Activated CD8-positive, alpha-beta T cell treated with anti-CD3 and anti-CD28 coated beads for 36 hours (primary cell): ENCODE measurements around the gene RALBP1. TPM values are rescaled to one million over a fixed set of nuclear protein-coding genes. Genes with fewer than 3 reads are reported as not detected.
"Not testable (repeated sequence)": the region's sequence is repeated elsewhere in the genome, so short reads cannot be mapped to it uniquely, and the experiment has no call there.

Experiments used
- ATAC-seq: fragments of 200-7000 bp; cut with Tn5 transposase; one replicate; pipeline ENCODE4 v1.10.0; 2021; ENCODE audit warnings: mild to moderate bottlenecking, moderate library complexity
- CTCF ChIA-PET: fragments of 350-600 bp; sonication (Branson Sonifier 250); formaldehyde crosslinking; loops from one replicate; lab custom pipeline; 2021; ENCODE audit warnings: antibody characterized with exemption; lab: Charles Lee
- POLR2A ChIA-PET: fragments of 350-600 bp; sonication (Branson Sonifier 250); formaldehyde crosslinking; loops from one replicate; lab custom pipeline; 2021; ENCODE audit warnings: antibody characterized with exemption; lab: Charles Lee
- DNase-seq: peaks from one replicate; pipeline ENCODE4 v3.0.0-alpha.2; 2020
- H3K27ac Mint-ChIP-seq: one replicate; pipeline ENCODE4 v1.8.0; 2021; ENCODE audit warnings: mild to moderate bottlenecking, mixed read lengths
- H3K27me3 Mint-ChIP-seq: one replicate; pipeline ENCODE4 v1.8.0; 2021; ENCODE audit warnings: mixed read lengths
- H3K36me3 Mint-ChIP-seq: one replicate; pipeline ENCODE4 v1.8.0; 2021; ENCODE audit warnings: low read depth, mixed read lengths
- H3K4me1 Mint-ChIP-seq: one replicate; pipeline ENCODE4 v1.8.0; 2021; ENCODE audit warnings: low read depth, mixed read lengths
- H3K4me3 Mint-ChIP-seq: one replicate; pipeline ENCODE4 v1.8.0; 2021; ENCODE audit warnings: mild to moderate bottlenecking, moderate library complexity, mixed read lengths
- H3K9me3 Mint-ChIP-seq: one replicate; pipeline ENCODE4 v1.8.0; 2021; ENCODE audit warnings: mixed read lengths
- CTCF ChIP-seq: fragments of 200-600 bp; IDR thresholded peaks from one replicate; pipeline ENCODE4 v1.8.0; 2022; ENCODE audit warnings: antibody characterized with exemption, mild to moderate bottlenecking
- intact Hi-C: fragments of 100-400 bp; cut with micrococcal nuclease; formaldehyde crosslinking; loops from one replicate; pipeline ENCODE4 v1.10.0; 2022
- total RNA-seq, 2 experiments: library from RNA; stranded (reverse); gene quantifications; one replicate each; pipeline ENCODE4 v1.2.3, GENCODE V29; 2021

RALBP1 gene
- total RNA-seq, 2 experiments from 2014 or later: 47.8 to 50.2 TPM

GRCh38 chr18:9429662-9429993 is 45.7 kb upstream of the RALBP1 start:
- ChIA-PET POLR2A (no interaction called here), CTCF (no interaction called here)
- no peak for TF ChIP-seq CTCF
- intact Hi-C loops: no loop called here
- no peak for DNase-seq
- H3K4me3 Mint-ChIP-seq: no peak overlapping the region
- no peak overlapping the region for H3K27ac Mint-ChIP-seq
- peaks cover 3% of the 10 kb centered on the region for H3K27me3 Mint-ChIP-seq
- H3K4me1 Mint-ChIP-seq: peaks cover 6% of the 10 kb centered on the region
- no peaks in the 10 kb centered on the region for H3K9me3 Mint-ChIP-seq
- no peak for ATAC-seq
- H3K36me3 Mint-ChIP-seq: no peaks in the 10 kb centered on the region

GRCh38 chr18:9430315-9430714 is 45.0 kb upstream of the RALBP1 start:
- ATAC-seq, DNase-seq, H3K4me3 Mint-ChIP-seq, H3K27ac Mint-ChIP-seq, H3K9me3 Mint-ChIP-seq, H3K36me3 Mint-ChIP-seq, H3K27me3 Mint-ChIP-seq, H3K4me1 Mint-ChIP-seq, intact Hi-C loops, CTCF ChIA-PET, POLR2A ChIA-PET: not testable (repeated sequence)

GRCh38 chr18:9431296-9431695 is 44.0 kb upstream of the RALBP1 start:
- Mint-ChIP-seq H3K4me1 (peaks cover 6% of the 10 kb centered on the region), H3K9me3 (no peaks in the 10 kb centered on the region), H3K27ac (no peak overlapping the region), H3K4me3 (no peak overlapping the region), H3K27me3 (peaks cover 3% of the 10 kb centered on the region), H3K36me3 (no peaks in the 10 kb centered on the region)
- no peak for DNase-seq
- no peak for TF ChIP-seq CTCF
- ChIA-PET POLR2A (no interaction called here), CTCF (no interaction called here)
- ATAC-seq: no peak
- intact Hi-C loops: no loop called here

- H3K27ac Mint-ChIP-seq, DNase-seq, CTCF ChIA-PET, H3K4me1 Mint-ChIP-seq, H3K36me3 Mint-ChIP-seq, ATAC-seq, POLR2A ChIA-PET, H3K4me3 Mint-ChIP-seq, intact Hi-C loops, H3K27me3 Mint-ChIP-seq, H3K9me3 Mint-ChIP-seq: not testable (repeated sequence)
Measured at GRCh38 chr18:9433122-9433521, 42.2 kb upstream of the RALBP1 start.

- POLR2A ChIA-PET: no interaction called here
Measured at GRCh38 chr18:9433671-9434121, 41.6 kb upstream of the RALBP1 start.

More at GRCh38 chr18:9433671-9434121, 41.6 kb upstream of the RALBP1 start:
- CTCF ChIA-PET: interaction anchor here (0.9 to 1.3 kb wide), 2 partner anchors 10 to 83 kb away, joined by 3 to 4 read pairs; no protein-coding TSS in a partner anchor
- H3K4me3 Mint-ChIP-seq: no peak overlapping the region
- H3K36me3 Mint-ChIP-seq: no peaks in the 10 kb centered on the region
- H3K4me1 Mint-ChIP-seq: peaks cover 6% of the 10 kb centered on the region
- TF ChIP-seq CTCF: no peak
- H3K27ac Mint-ChIP-seq: no peak overlapping the region
- intact Hi-C loops: no loop called here
- H3K27me3 Mint-ChIP-seq: peaks cover 3% of the 10 kb centered on the region
- H3K9me3 Mint-ChIP-seq: no peaks in the 10 kb centered on the region
- ATAC-seq (no peak), DNase-seq (no peak)
